CD14-positive monocyte (primary cell): Measurements from ENCODE around the gene PCAT7. TPM values are rescaled to one million over a fixed set of nuclear protein-coding genes. Genes with fewer than 3 reads are reported as not detected.

Experiments used
- DNase-seq, 3 donors: peaks; one replicate each; pipeline ENCODE4 v3.0.0-alpha.2; 2011 to 2022
- H2AFZ ChIP-seq: 2 replicates; pipeline ENCODE4 v1.6.0; 2012; ENCODE audit warnings: mild to moderate bottlenecking, low read depth, low read length, inconsistent platforms; ENCODE audit not compliant: insufficient read depth, poor library complexity, severe bottlenecking
- H3K27ac ChIP-seq, 2 donors: 1 replicate in 1 of 2; 2 replicates in 1 of 2; pipeline ENCODE4 v1.5.1; 2012 to 2013; ENCODE audit warnings: low read length in 2 of 2, control low read depth in 1 of 2, inconsistent platforms in 1 of 2, low read depth in 1 of 2, mild to moderate bottlenecking in 1 of 2
- H3K27me3 ChIP-seq, 2 donors: one replicate each; pipeline versions ENCODE4 v1.6.0 to v1.6.1; 2011 to 2013; ENCODE audit warnings: low read length in 2 of 2; ENCODE audit not compliant: control insufficient read depth in 2 of 2, insufficient read depth in 2 of 2
- H3K36me3 ChIP-seq, 2 donors: replicated peaks in 1 of 2; 1 replicate in 1 of 2; 2 replicates in 1 of 2; pipeline versions ENCODE4 v1.5.1 to v1.6.1; 2012 to 2013; ENCODE audit warnings: low read length in 2 of 2, control low read depth in 1 of 2, inconsistent platforms in 1 of 2, mild to moderate bottlenecking in 1 of 2; ENCODE audit not compliant: insufficient read depth in 2 of 2, control insufficient read depth in 1 of 2
- H3K4me1 ChIP-seq, 2 donors: 1 replicate in 1 of 2; 2 replicates in 1 of 2; pipeline versions ENCODE4 v1.5.1 to v1.6.1; 2012 to 2013; ENCODE audit warnings: low read length in 2 of 2, control low read depth in 1 of 2, inconsistent platforms in 1 of 2, mild to moderate bottlenecking in 1 of 2, moderate library complexity in 1 of 2; ENCODE audit not compliant: insufficient read depth in 2 of 2, control insufficient read depth in 1 of 2
- H3K4me2 ChIP-seq: replicated peaks from 2 replicates; pipeline ENCODE3; 2012; ENCODE audit warnings: low read length, moderate library complexity, mild to moderate bottlenecking; ENCODE audit not compliant: poor library complexity, severe bottlenecking; ENCODE audit errors: extremely low read depth
- H3K4me3 ChIP-seq, 3 experiments: fragments of 200-600 bp in 1 of 3; sonication (generic) in 1 of 3; replicated peaks in 1 of 3; 1 replicate in 2 of 3; 2 replicates in 1 of 3; pipeline ENCODE4 v1.5.1; 2011 to 2013; ENCODE audit warnings: low read length in 3 of 3, mild to moderate bottlenecking in 3 of 3, control low read depth in 2 of 3, low read depth in 2 of 3, inconsistent platforms in 1 of 3, moderate library complexity in 1 of 3
- H3K79me2 ChIP-seq: 2 replicates; pipeline ENCODE4 v1.6.0; 2012; ENCODE audit warnings: mild to moderate bottlenecking, control low read depth, inconsistent platforms, low read length, moderate library complexity; ENCODE audit not compliant: insufficient read depth
- H3K9ac ChIP-seq: 2 replicates; pipeline ENCODE4 v1.6.0; 2017; ENCODE audit warnings: low read length, mild to moderate bottlenecking; ENCODE audit not compliant: insufficient read depth, poor library complexity, severe bottlenecking
- H3K9me3 ChIP-seq, 2 donors: replicated peaks in 1 of 2; 1 replicate in 1 of 2; 2 replicates in 1 of 2; pipeline versions ENCODE4 v1.5.1 to v1.6.1; 2012 to 2013; ENCODE audit warnings: low read length in 2 of 2, control low read depth in 1 of 2; ENCODE audit not compliant: control insufficient read depth in 1 of 2, insufficient read depth in 1 of 2
- H4K20me1 ChIP-seq: 2 replicates; pipeline ENCODE4 v1.6.0; 2012; ENCODE audit warnings: mild to moderate bottlenecking, low read length, control low read depth, moderate library complexity; ENCODE audit not compliant: insufficient read depth
- H3K27ac Mint-ChIP-seq, 7 donors: one replicate each; pipeline ENCODE4 v1.8.0; 2020; ENCODE audit warnings: mild to moderate bottlenecking in 7 of 7, mixed read lengths in 7 of 7, moderate library complexity in 6 of 7, inconsistent platforms in 2 of 7
- H3K27me3 Mint-ChIP-seq, 3 donors: one replicate each; pipeline ENCODE4 v1.8.0; 2021 to 2022; ENCODE audit warnings: low read depth in 3 of 3, mild to moderate bottlenecking in 3 of 3, mixed read lengths in 3 of 3, moderate library complexity in 3 of 3, inconsistent platforms in 1 of 3
- H3K36me3 Mint-ChIP-seq, 2 donors: one replicate each; pipeline ENCODE4 v1.8.0; 2020; ENCODE audit warnings: mixed read lengths in 2 of 2, inconsistent platforms in 1 of 2, mild to moderate bottlenecking in 1 of 2
- H3K4me1 Mint-ChIP-seq: one replicate; pipeline ENCODE4 v1.8.0; 2020; ENCODE audit warnings: mild to moderate bottlenecking, mixed read lengths
- H3K4me3 Mint-ChIP-seq, 2 donors: one replicate each; pipeline ENCODE4 v1.8.0; 2020; ENCODE audit warnings: mild to moderate bottlenecking in 2 of 2, mixed read lengths in 2 of 2, moderate library complexity in 1 of 2
- H3K9me3 Mint-ChIP-seq, 7 donors: one replicate each; pipeline ENCODE4 v1.8.0; 2020 to 2022; ENCODE audit warnings: mixed read lengths in 7 of 7, mild to moderate bottlenecking in 6 of 7, moderate library complexity in 6 of 7, inconsistent platforms in 2 of 7
- WGBS: methylation state at CpG from one replicate; pipeline ENCODE4 v1.1.5; 2013; ENCODE audit warnings: missing lambda C conversion rate; ENCODE audit not compliant: insufficient coverage; 5-methylcytosine and 5-hydroxymethylcytosine counted together
- intact Hi-C, 2 donors: fragments of 100-400 bp; cut with micrococcal nuclease; formaldehyde crosslinking; loops; one replicate each; pipeline versions ENCODE4 v1.15.0 to v1.15.1; 2023
- polyA plus RNA-seq, 3 donors: library from polyadenylated mRNA; depleted of rRNA in 1 of 3; unstranded in 2 of 3; stranded (reverse) in 1 of 3; fragments of 300-500 nt in 2 of 3; fragments of >200 nt in 1 of 3; fragmentation: Illumina TruSeq in 2 of 3; gene quantifications; 1 replicate in 2 of 3; 2 replicates in 1 of 3; pipeline ENCODE4 v1.2.3, GENCODE V29; 2012 to 2021
- TF ChIP-seq, protein P1 (sequence below): fragments of 200-600 bp; IDR thresholded peaks from one replicate; pipeline ENCODE4 v1.8.0; 2022; ENCODE audit warnings: antibody characterized with exemption, mild to moderate bottlenecking

PCAT7 gene
- polyA plus RNA-seq, 3 donors: not detected

DNA sequence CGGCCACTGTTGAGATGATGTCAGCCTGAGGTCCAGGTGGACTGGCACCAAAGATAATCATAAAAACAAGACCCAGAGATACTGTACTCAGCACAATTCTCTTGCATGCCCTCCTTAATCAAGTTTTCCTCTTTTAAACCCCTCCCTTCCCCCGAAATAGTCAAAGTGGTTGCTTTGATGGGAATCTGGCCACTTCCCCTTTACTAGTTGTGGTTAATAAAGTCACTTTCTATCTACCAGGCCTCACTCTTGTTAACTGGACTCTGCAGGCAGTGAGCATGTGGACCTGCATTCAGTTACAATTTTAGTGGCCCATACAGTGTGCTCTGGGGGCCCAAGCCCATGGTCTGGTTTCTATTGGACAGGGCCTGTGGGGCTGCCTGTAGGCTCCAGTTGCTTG is 21.2 kb downstream of the PCAT7 start:
- Histone ChIP-seq H3K27ac (no peak overlapping the region), H3K36me3 (no peaks in the 10 kb centered on the region), H3K9ac (no peak overlapping the region), H3K4me3 (no peak overlapping the region), H3K27me3 (peaks cover 2 to 6% of the 10 kb centered on the region in 2 donors), H3K79me2 (no peaks in the 10 kb centered on the region), H3K4me2 (no peak overlapping the region), H3K4me1 (peaks cover 15% of the 10 kb centered on the region in 2 donors), H3K9me3 (no peaks in the 10 kb centered on the region), H4K20me1 (no peaks in the 10 kb centered on the region), H2AFZ (no peak overlapping the region)
- 100% methylated on average over 1 of the region's 2 CpGs for WGBS
- intact Hi-C loops: no loop called here
- DNase-seq: peak; percentile 2 to 10 (median 3)
- TF ChIP-seq, protein P1, sequence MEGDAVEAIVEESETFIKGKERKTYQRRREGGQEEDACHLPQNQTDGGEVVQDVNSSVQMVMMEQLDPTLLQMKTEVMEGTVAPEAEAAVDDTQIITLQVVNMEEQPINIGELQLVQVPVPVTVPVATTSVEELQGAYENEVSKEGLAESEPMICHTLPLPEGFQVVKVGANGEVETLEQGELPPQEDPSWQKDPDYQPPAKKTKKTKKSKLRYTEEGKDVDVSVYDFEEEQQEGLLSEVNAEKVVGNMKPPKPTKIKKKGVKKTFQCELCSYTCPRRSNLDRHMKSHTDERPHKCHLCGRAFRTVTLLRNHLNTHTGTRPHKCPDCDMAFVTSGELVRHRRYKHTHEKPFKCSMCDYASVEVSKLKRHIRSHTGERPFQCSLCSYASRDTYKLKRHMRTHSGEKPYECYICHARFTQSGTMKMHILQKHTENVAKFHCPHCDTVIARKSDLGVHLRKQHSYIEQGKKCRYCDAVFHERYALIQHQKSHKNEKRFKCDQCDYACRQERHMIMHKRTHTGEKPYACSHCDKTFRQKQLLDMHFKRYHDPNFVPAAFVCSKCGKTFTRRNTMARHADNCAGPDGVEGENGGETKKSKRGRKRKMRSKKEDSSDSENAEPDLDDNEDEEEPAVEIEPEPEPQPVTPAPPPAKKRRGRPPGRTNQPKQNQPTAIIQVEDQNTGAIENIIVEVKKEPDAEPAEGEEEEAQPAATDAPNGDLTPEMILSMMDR: no peak
- H3K4me1 Mint-ChIP-seq: peaks cover 16% of the 10 kb centered on the region
- H3K9me3 Mint-ChIP-seq: peaks cover 0 to 2% (median 0%) of the 10 kb centered on the region in 7 donors
- peak overlapping the region in 1 of 7 donors; percentile 57 for H3K27ac Mint-ChIP-seq
- H3K27me3 Mint-ChIP-seq: peaks cover 9 to 23% (median 10%) of the 10 kb centered on the region in 3 donors
- no peaks in the 10 kb centered on the region for H3K36me3 Mint-ChIP-seq
- no peak overlapping the region for H3K4me3 Mint-ChIP-seq

DNA sequence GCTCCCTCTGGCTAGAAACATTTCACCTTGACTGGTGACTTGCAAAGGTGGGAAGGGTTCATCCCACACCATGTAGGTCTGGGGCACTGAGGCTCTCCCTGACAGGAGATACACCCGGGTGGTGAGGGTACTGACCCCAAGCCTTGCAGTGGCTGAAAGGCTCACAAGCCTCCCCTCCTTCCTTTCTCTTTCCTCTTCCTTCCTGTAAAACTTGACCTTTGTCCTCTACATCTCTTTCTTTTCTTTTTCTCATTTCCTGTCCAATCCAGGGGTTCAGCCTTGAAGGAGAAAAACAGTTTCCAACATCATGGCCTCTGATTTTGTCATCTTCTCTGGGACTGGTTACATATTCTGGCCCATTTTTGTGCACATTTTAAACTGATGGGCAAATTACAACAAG is 22.2 kb downstream of the PCAT7 start:
- no peaks in the 10 kb centered on the region for H3K9me3 ChIP-seq
- Mint-ChIP-seq H3K27me3 (peaks cover 6 to 19% (median 9%) of the 10 kb centered on the region in 3 donors), H3K27ac (no peak overlapping the region), H3K4me1 (peaks cover 16% of the 10 kb centered on the region), H3K4me3 (no peak overlapping the region), H3K36me3 (no peaks in the 10 kb centered on the region), H3K9me3 (peaks cover 0 to 1% (median 0%) of the 10 kb centered on the region in 7 donors)
- H3K36me3 ChIP-seq: no peaks in the 10 kb centered on the region
- peaks cover 2 to 6% of the 10 kb centered on the region in 2 donors for H3K27me3 ChIP-seq
- H3K9ac ChIP-seq: no peak overlapping the region
- H3K4me2 ChIP-seq: no peak overlapping the region
- WGBS: no CpG with 5 or more reads among the region's 1 CpG
- TF ChIP-seq, protein P1: no peak
- peaks cover 15% of the 10 kb centered on the region in 2 donors for H3K4me1 ChIP-seq
- H3K27ac ChIP-seq: no peak overlapping the region
- H3K4me3 ChIP-seq: no peak overlapping the region
- H4K20me1 ChIP-seq: no peaks in the 10 kb centered on the region
- DNase-seq: no peak
- intact Hi-C loops: no loop called here
- no peaks in the 10 kb centered on the region for H3K79me2 ChIP-seq
- no peak overlapping the region for H2AFZ ChIP-seq
